SIG-M5 (cell line): Measurements from ENCODE around the gene CCSER1.
"Not testable (repeated sequence)": the region's sequence is repeated elsewhere in the genome, so short reads cannot be mapped to it uniquely, and the experiment has no call there.

Experiments used
- DNase-seq: peaks from one replicate; lab custom pipeline; 2025; lab: John Stamatoyannopoulos, UW

The CCSER1 gene

GRCh38 chr4:91373546-91373945, 1246.4 kb downstream of the CCSER1 start:
- DNase-seq = no peak

- DNase-seq = not testable (repeated sequence)
These were observed 1278.2 kb downstream of the CCSER1 start for GRCh38 chr4:91405431-91405830.

GRCh38 chr4:91422011-91422410, 1294.8 kb downstream of the CCSER1 start:
- no peak for DNase-seq

- no peak for DNase-seq
These were observed 1299.5 kb downstream of the CCSER1 start for GRCh38 chr4:91426725-91427124.

GRCh38 chr4:91427171-91427570, 1300.0 kb downstream of the CCSER1 start:
- DNase-seq = no peak

- DNase-seq = no peak
These were observed 1307.4 kb downstream of the CCSER1 start for GRCh38 chr4:91434631-91435030.

GRCh38 chr4:91436556-91436955, 1309.4 kb downstream of the CCSER1 start:
- no peak for DNase-seq

GRCh38 chr4:91447168-91447567, 1320.0 kb downstream of the CCSER1 start:
- DNase-seq = no peak

GRCh38 chr4:91448668-91449330, 1321.6 kb downstream of the CCSER1 start:
- no peak for DNase-seq

- no peak for DNase-seq
These were observed 1326.9 kb downstream of the CCSER1 start for GRCh38 chr4:91454111-91454510.

- DNase-seq = not testable (repeated sequence)
These were observed 1335.4 kb downstream of the CCSER1 start for GRCh38 chr4:91462566-91462965.

- no peak for DNase-seq
These were observed 1343.5 kb downstream of the CCSER1 start for GRCh38 chr4:91470671-91471070.

GRCh38 chr4:91471280-91471679, 1344.1 kb downstream of the CCSER1 start:
- no peak for DNase-seq

- DNase-seq = no peak
These were observed 1344.9 kb downstream of the CCSER1 start for GRCh38 chr4:91472046-91472445.

GRCh38 chr4:91485415-91485814, 1358.2 kb downstream of the CCSER1 start:
- DNase-seq = no peak

GRCh38 chr4:91488946-91489345, 1361.8 kb downstream of the CCSER1 start:
- DNase-seq = no peak

GRCh38 chr4:91497892-91498291, 1370.7 kb downstream of the CCSER1 start:
- DNase-seq = no peak

- no peak for DNase-seq
These were observed 1375.2 kb downstream of the CCSER1 start for GRCh38 chr4:91502365-91502764.

GRCh38 chr4:91513326-91513725, 1386.1 kb downstream of the CCSER1 start:
- DNase-seq = no peak

GRCh38 chr4:91519155-91519554, 1392.0 kb downstream of the CCSER1 start:
- no peak for DNase-seq

GRCh38 chr4:91525621-91526020, 1398.4 kb downstream of the CCSER1 start:
- no peak for DNase-seq

- no peak for DNase-seq
These were observed 1399.9 kb downstream of the CCSER1 start for GRCh38 chr4:91527056-91527455.

- DNase-seq = no peak
These were observed 1440.4 kb downstream of the CCSER1 start for GRCh38 chr4:91567594-91567993.

GRCh38 chr4:91577864-91578263, 1450.7 kb downstream of the CCSER1 start:
- no peak for DNase-seq
